Activated T-cell treated with anti-CD3 and anti-CD28 coated beads for 24 hours (primary cell): Measurements from ENCODE around the gene CD200.
"Not testable (repeated sequence)": the region's sequence is repeated elsewhere in the genome, so short reads cannot be mapped to it uniquely, and the experiment has no call there.

ENCODE experiments used
- DNase-seq: peaks from one replicate; pipeline ENCODE4 v3.0.0-alpha.2; 2020; ENCODE audit warnings: low read depth

The CD200 gene

DNA sequence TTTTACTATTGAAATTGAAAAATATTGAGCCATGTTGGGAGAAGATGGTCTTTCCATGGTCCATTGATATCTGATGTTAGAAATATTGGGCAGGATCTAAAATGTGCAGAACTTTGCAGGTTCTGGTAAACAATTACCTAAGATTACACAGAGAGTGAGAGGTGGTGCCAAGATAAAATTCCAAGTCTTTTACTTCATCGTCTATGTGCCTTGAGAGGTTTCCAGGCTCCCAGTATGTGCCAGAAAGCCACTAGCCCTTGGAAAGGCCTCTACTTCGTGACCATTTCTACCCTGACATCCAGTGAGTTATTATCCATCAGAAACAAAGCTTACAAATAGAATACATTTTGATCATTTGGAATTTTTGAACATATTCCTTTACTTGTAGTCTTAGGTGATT is 27.6 kb downstream of the CD200 start:
- DNase-seq, result no peak

DNA sequence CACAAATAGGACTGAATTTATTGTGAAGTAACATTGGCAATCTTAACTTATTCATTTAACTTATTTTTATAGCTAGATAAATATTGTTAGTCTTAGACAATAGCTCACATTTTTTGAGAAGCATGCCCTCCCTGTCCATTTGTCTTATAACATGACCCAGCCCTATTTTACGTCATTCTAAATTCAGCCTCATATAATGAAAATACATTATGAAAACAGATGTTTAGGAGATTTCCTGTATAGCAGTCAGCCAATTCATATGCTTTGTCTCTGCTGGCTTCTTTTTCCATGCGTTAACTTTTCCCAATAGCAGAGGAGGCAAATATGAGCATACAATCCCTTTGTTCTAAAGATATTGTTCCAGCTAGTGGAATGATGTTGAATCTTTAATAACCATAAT is 29.3 kb downstream of the CD200 start:
- no peak for DNase-seq

DNA sequence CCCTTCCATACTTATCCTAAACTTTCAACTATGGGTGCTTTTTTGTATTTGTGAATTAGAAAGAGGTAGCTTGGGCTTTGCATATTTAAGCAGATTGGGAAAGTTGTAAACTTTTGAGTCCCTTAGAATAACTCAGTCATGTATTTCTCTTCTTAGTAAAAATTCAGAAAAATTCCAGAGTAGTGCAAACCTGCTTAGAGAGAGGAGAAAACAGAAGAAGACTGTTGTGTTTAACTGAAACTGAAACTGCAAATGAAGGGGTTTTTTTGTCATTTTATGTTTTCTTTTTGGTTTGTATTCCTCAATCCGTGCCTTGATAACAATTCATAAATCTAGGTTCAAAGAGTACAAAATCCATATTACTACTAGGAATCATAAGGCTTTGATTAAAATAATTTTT is 31.3 kb downstream of the CD200 start:
- DNase-seq, result no peak

DNA sequence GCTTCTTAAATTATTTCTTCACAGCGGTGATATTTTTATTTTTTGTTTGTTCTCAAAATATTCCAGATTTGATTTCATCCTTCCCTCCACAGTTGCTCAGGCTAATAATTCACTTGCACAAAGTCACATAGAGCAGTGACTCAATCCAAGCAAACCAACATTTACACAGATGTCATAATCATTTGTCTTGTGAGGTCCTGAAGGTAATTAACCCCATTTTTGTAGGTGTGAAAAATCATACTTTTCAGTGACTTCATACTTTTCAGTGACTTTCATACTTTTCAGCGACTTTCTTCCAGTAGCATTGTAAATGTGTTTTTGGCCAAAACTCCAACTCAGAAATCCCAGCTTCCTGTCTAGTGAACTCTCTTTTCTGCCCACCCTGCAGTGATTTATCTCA is 32.1 kb downstream of the CD200 start:
- no peak for DNase-seq

DNA sequence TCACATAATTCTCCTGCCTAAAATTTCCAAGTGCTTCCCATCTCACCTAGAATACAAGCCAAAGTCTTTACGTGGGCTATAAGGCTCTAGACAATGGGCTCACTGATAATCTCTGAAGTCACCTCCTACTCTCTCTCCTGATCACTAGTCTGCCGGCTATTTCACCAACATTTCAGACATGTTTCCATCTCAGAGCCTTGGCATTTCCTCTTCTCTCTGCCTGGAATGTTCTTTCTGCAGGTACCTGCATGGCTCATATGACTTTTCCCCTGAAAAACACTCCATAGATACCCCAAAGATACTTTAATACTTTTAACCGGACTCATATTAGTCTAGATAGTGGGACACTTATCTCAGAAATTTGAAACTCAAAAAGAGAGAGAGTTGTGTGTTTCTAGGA is 32.7 kb downstream of the CD200 start:
- no peak for DNase-seq

DNA sequence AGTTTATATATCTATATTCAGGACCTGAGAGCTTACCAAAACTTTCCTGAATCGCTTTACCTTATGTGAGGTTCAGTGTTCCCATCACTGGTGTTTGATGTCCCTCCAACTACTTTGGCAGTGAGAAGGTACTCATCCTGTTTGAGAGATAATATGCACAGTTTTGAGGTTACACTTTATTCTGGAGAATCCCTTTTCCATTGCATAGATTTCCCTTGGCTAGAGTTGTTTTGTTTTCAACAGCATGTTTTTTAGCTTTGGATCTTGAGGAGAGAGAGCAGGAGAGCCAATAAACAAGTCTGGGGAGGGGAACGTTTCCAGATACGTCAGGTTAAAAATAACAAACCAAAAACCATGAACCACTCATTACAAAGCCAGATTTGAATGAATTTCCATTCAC is 33.6 kb downstream of the CD200 start:
- DNase-seq, result no peak

DNA sequence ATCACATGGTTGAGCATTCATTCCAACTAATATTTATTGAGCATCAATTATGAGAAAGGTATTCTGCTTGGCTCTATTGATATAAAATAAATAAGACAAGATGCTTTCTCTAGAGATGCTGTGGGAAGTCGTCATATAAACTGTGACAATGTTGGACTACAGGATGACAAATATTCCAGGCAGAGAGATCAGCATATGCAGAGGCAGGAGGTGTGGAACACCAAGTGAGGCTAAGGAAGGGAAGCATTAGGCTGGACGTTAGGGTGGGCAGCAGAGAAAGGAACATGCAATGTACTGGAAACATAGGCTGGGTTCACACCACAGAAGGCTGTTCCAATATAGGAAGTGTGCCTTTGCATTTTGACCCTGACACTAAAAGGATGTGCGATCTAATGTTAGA is 38.6 kb downstream of the CD200 start:
- DNase-seq, result no peak

DNA sequence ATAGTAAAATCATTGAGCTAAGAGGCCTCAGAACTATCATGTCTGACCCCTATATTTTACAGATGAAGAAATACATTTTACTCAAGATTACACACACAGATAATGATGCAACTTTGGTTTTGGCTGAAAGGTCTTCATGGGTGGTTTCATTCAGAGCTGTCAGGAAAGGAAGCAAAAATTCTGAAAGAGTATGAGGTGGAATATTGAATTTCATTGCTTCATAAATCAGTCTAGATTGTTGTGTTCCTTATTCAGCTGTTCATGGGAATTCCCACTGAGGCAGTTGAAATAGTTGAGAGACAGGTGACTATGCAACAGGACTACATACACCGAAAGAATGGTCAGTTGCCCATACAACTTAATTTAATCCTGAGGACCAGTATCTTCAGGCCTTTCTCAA is 39.4 kb downstream of the CD200 start:
- DNase-seq, result no peak

DNA sequence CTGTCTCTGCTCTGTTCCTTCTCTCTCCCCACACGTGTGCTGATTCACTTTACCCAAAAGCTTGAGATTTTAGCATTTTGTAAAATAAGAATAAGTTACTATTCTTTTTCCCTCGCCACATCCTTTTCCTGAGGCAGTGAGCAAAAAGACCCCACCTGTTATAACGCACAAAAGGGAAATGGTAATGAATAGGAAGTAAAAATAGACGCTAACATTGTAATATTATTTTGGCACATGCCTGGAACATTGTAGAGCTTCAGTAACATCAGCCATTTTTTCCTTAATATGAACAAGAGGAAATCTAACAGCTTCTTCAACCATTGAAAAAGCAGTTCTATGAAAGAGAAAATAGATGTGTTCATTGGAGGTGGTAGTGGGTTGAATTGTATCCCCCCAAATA is 40.5 kb downstream of the CD200 start:
- DNase-seq, result no peak

DNA sequence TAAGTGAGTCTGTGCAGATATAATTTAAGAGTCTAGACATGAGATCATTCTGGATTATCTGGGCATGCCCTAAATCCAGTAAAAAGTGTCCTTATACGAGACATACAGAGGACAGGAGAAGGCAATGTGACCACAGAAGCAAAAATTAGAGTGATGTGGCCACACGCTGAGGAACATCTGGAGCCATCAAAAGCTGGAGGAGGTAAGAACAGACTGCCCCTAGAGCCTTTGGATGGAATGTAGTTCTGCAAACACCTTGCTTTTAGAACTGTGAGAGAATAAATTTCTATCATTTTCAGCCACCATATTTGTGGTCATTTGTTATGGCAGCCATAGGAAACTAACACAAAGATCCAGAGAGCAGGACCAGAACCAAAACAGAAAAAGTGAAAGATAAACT is 41.0 kb downstream of the CD200 start:
- no peak for DNase-seq

DNA sequence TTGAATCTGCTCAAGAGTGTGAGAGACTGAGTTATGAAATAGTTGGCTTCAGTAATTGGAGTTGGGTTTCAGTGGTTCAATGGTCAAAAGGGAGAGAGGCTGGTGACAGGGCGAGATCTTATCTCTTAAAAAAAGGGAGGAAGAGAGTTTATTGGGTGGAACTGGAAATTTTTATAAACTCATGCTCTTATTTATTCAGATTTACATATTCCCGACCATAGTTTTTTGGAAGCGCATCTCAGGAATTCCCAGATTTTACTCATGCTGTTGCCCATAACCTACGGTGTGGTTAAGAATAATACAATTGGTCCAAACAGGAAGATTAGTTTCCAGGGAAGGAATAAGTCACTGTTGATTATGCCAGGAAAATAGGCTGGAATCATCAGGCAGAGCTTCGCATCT is 41.4 kb downstream of the CD200 start:
- no peak for DNase-seq

DNA sequence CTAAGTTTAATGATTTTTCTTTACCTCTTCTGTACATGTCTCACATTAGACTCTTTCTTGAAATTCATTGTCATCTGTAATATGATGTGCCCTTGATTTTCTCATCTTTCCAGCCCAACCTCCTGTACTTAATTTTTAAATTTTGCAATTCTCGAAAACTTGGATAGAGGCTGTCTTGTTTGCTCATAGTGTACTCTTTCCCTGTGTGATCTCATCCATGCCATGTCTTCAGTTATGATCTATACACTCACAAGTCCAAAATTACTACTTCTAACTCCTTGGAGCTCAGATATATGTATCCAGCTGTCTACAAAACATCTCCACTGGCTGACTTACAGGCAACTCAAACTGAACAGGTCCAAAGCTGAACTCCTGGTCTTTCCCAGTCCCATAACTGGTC is 42.2 kb downstream of the CD200 start:
- DNase-seq, result no peak

DNA sequence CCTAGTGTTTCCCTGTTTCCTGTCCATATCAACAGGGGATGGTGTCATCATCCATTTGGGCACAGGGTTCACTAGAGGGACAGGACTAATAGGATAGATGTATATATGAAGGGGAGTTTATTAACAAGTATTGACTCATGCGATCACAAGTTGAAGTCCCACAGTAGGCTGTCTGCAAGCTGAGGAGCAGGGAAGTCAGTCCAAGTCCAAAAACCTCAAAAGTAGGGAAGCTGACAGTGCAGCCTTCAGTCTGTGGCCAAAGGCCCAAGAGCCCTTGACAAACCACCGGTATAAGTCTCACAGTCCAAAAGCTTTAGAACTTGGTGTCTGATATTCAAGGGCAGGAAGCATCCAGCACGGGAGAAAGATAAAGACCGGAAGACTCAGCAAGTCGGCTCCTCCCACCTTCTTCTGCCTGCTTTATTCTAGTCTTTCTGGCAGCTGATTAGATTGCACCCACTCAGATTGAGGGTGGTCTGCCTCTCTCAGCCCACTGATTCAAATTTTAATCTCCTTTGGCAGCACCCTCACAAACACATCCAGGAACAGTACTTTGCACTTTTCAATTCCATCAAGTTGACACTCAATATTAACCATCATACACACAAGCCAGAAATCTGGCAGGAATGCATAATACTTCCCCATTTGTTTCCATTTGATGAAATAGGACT is 43.4 kb downstream of the CD200 start:
- DNase-seq, result no peak

DNA sequence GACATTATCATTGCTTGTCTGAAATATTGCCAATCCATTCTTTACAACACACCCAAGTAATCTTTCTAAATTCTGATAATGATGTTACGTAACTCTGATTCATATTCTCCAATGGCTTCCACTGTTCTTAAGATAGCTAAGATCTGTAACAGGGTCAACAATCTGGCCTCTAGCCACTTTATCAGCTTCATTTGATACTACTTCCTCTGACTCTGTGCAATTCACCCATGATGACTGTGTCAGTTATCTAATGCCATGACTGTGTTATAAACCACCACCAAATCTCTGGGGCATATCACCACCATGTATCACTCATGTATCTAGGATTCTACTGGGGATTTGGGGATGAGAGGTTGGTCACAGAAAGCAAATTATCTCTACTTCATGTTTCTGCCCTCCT is 44.0 kb downstream of the CD200 start:
- DNase-seq, result no peak

DNA sequence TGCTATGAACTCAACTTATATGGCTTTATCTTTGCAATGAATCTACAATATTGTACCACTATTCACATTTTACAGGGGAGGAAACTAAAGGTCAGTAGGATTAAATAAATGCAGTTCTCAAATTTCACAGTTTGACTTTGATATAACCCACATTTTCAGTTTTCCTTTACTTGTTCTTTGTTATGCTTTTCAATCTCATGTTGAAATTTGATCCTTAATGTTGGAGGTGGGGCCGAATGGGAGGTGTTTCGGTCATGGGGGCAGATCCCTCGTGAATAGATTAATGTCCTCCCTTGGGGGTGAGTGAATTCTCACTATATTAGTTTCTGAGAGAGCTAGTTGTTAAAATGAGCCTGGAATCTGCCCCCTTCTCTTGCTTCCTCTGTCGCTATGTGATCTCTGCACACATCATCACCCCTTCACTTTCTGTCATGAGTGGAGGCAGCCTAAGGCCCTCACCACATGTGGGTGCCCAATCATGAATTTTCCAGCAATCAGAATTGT is 44.7 kb downstream of the CD200 start:
- no peak for DNase-seq

DNA sequence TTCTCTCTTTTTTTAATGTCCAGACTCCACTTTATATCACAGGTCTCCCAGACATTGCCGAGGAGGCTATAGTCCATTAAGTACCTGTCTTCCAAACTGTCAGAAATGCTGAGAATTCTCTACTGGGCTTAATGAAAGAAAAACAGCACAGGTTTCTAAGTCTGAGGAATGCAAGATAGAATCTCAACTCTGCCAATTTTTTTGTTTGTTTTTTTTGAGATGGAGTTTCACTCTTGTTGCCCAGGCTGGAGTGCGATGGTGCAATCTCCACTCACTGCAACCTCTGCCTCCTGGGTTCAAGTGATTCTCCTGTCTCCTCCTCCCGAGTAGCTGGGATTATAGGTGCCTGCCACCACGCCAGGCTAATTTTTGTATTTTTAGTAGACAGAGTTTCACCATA is 45.4 kb downstream of the CD200 start:
- not testable (repeated sequence) for DNase-seq

DNA sequence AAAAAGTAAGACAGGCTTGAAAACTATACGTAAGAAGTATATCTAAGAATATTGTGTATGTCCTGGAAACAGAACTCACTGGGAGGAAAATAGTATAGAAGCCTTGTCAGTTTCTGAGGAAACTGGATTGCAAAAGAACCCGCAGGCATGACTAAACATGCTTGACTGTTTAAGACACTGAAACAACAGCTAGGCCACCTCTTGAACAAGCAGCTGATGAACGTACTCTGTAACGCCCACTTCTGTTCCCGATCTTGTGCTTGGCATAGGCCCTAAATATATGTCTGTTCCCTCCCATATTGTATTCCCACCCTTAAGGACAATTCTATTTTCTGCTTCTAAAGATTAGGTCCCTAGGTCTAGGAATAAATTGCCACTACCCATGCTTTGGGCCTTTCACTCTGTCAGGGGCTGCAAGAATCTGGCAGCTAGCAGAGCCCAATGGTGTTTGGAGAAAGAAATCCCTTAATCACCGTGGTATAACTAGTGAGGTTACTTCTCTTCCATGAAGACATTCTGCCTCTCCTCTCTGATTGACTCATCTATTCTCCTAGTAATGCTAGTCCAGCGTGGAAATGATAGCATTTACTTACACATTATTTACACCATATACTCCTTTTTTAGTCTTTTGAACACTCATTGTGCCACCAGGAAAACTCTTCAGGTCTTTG is 46.2 kb downstream of the CD200 start:
- no peak for DNase-seq

DNA sequence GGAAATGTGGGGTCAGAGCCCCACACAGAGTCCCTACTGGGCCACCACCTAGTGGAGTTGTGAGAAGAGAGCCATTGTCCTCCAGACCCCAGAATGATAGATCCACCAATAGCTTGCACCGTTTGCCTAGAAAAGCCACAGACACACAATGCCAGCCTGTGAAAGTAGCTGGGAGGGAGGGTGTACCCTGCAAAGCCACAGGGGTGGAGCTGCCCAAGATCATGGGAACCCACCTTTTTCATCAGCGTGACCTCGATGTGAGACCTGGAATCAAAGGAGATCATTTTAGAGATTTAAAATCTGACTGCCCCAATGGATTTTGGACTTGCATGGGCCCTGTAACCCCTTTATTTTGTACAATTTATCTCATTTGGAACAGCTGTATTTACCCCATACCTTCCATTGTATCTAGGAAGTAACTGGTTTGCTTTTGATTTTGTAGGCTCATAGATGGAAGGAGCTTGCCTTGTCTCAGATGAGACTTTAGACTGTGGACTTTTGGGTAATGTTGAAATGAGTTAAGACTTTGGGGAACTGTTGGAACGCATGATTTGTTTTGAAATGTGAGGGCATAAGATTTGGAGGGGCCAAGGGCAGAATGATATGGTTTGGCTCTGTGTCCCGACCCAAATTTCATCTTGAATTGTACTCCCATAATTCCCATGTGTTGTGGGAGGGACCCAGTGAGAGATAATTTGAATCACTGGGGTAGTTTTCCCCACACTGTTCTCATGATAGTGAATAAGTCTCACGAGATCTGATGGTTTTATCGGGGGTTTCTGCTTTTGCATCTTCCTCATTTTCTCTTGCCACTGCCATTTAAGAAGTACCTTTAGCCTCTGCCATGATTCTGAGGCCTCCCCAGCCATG is 49.0 kb downstream of the CD200 start:
- no peak for DNase-seq

DNA sequence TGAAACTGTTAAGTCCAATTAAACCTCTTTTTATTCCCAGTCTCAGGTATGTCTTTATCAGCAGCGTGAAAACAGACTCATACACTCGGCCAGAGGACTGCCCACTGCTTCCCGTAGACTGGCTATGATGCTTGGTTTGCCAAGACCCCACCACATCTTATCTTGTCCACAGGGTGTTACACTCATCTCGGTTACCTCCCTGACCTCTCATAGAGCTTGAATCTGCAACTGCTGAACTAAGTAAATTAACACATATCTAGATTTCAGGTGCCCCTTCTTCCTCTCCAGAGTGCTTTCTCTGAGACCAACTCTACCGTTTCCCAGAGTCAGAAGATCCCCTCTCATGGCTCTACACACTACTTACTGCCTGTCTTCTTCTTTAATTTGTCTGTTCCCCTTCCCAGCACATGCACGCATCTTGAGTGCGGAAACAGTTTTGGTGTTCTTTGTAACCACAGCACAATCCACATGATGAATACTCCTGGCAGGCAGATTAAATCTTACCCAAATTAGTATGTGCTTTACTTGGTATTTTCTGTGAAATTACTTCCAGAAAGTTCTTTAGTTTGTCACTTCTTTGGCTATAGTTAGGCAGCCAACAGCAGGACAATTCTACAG is 49.7 kb downstream of the CD200 start:
- no peak for DNase-seq

DNA sequence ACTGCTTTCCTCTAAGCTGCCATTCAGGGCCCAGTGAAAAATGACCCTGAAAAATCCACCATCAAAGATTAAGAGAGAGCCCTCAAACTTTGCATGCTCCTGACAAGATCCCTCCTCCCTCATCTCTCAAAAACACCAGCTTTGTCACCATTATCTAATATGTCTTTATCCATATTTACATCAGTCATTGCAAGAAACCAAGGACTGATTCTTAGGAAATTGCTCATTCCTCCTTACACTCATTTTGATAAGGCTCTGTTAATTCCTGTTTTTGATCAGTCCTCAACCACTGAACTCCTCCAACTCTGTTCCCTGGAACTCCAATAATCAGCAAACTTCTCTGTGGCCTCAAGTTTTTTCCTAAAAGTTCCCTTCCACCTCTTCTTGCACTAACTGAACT is 51.8 kb downstream of the CD200 start:
- no peak for DNase-seq

DNA sequence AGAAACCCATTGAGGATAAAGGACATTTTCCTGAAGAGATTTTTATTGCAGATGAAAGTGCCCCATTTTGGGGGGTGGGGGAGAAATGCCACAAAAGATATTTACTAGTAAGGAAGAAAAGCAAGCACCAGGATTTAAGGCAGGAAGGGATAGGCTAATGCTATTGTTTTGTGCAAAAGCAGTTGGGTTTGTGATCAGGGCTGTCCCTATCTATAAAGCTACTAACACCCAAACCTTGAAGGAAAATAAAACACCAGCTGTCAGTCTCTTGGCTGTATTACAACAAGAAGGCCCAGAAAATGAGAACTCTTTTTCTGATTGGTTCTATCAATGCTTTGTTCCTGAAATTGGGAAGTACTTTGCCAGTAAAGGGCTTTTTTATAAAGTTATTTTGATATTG is 56.0 kb downstream of the CD200 start:
- no peak for DNase-seq

DNA sequence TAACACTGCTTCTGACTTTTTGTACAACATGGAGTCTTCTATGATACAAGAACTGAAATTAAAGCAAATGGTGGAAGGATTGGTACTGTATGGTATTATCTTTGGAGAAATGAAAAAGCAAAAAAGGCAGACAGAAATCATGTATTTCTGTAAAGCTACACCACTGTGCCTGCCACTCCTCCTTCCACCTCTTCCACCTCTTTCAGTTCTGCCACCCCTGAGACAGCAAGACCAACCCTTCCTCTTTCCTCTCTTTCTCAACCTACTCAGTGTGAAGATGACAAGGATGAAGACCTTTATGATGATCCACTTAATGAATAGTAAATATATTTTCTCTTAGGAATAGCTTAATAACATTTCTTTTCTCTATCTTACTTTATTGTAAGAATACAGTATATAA is 57.0 kb downstream of the CD200 start:
- no peak for DNase-seq
